GM12874 (cell line): Measurements from ENCODE around the gene TSPAN31.

Experiments
- TF ChIP-seq, protein P1 (sequence below): IDR thresholded peaks from 2 replicates; pipeline ENCODE4 v1.5.1; 2011; ENCODE audit warnings: low read depth, mild to moderate bottlenecking, control low read depth, low read length, moderate library complexity; ENCODE audit not compliant: insufficient read depth

The TSPAN31 gene

DNA sequence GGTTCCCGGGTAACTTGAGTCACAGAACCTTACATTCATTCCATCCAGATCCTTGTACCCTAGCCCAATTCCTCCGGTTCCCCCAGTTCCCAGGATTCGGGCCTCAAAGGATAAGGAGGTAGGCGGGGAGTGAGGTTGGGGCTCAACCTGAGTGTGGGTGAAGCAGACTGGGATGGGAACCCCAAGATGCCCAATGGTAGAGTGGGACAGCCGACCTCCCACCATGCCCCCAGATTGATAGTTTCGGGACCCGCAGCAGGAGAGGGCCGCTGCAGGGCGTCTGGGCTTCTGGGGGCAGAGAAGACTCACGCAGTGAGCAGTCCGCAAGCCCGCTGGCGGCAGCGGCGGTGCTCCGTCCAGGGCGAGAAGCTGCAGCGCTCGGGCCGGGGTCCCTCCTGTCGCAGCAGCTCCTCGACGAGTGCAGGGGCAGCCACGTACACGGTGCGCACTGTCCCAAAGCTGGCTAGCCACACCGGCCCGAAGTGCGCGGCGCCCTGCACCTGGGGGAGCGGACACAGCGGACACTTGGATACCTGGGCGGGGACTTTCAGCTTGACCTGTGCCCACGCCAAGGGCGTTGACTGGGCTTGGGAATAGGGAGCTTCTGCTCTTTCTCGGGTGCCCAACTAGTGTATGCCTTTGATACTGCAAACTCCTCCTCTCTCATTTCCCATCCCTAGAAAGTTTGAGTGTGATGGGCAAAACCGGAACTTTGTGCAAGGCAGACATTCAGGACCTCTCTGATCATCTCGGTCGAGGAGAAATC, 21.0 kb downstream of the TSPAN31 start:
- TF ChIP-seq, protein P1, sequence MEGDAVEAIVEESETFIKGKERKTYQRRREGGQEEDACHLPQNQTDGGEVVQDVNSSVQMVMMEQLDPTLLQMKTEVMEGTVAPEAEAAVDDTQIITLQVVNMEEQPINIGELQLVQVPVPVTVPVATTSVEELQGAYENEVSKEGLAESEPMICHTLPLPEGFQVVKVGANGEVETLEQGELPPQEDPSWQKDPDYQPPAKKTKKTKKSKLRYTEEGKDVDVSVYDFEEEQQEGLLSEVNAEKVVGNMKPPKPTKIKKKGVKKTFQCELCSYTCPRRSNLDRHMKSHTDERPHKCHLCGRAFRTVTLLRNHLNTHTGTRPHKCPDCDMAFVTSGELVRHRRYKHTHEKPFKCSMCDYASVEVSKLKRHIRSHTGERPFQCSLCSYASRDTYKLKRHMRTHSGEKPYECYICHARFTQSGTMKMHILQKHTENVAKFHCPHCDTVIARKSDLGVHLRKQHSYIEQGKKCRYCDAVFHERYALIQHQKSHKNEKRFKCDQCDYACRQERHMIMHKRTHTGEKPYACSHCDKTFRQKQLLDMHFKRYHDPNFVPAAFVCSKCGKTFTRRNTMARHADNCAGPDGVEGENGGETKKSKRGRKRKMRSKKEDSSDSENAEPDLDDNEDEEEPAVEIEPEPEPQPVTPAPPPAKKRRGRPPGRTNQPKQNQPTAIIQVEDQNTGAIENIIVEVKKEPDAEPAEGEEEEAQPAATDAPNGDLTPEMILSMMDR, result no peak

DNA sequence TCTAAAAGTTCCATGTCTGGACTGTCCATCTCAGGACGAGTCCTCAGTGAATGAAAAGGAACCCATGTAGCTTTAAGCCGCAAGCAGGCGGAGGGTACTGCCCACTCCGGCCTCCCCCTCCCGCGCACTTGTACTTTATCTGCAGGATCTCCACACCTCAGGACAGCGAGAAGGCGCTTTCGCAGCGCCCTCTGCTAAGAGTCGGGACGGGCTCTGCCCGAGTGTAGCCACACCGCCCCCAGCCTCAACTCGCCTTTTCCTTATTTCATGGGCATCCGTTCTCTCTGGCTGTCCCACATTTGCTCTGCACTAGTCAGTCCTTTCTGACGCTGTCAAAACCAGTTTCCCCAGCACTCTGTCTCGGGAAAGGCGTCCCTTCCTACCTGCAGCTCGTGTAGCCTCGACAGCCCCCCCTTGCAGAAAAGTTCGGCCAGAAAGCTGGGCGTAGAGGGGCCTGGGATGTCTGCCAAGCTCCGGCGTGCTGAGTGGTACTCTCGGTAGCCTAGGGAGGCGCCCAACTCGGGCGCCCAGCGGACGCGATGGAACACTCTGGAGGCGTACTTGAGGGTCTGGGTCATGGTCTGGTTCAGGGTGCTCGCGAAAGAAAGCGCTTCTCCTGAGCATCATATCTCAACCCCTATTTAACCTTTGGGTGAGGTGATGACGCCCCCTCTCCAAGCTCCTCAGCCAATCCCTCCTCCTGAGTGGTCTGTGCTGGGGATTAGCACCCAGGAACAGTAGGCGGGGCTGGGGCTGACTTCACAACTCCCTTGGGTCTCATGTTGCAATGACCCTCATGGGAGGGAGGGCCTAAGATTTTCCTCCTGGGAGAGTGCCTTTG, 21.8 kb downstream of the TSPAN31 start, which contains the start of gene CYP27B1:
TSS of gene CYP27B1 (minus strand) at position 615 of the 841 bp plus-strand sequence. CDS start at position 578, 37 bp downstream.
- TF ChIP-seq, protein P1, result no peak

DNA sequence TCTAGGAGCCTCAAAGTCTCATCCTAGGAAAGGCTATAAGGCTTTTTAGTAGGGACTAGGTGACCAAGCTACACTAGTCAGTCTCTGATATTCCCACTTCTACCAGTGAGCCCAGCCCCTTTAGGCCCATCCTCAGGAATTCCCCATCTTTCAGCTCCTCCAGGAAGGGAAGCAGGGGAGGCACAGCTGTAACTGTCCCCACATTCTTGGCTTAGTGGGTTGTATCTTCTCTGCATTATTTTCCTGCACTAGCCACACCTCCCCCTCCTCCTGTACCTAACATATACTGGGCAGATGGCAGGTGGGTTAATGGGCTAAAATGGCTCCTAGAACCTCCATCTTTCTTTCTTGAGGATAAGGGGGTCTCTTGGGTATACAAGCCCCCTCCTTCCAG, 22.5 kb downstream of the TSPAN31 start:
- TF ChIP-seq, protein P1, result no peak

DNA sequence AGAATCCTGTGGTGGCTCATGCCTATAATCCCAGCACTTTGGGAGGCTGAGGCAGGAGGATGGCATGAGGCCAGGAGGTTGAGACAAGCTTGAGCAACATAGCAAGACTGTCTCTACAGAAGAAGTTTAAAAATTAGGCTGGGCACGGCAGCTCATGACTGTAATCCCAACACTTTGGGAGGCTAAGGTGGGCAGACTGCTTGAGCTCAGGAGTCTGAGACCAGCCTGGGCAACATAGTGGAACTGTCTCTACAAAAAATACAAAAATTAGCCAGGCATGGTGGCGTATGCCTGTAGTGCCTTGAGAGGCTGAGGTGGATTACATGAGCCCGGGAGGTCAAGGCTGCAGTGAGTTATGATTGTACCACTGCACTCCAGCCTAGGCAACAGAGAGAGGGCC, 23.0 kb downstream of the TSPAN31 start:
- TF ChIP-seq, protein P1, result no peak

DNA sequence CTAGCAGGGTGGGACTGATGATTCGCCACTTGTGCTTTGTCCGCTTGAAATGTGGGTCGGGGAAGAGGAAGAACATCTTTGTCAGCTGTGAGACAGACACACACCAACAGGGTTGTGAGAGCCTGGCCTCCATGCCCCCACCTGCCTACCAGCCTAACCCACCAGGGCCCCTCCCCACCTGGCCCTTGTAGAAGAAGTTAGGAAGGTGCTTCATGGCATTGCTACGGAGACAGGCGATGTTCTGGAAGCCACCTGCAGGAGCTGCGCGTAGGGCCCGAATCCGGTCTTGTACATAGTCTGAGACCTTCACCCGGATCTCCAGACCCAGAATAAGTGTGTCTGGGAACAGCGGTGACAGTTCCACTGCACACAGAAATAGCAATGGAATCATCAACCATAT, 24.8 kb downstream of the TSPAN31 start:
- TF ChIP-seq, protein P1, result no peak

DNA sequence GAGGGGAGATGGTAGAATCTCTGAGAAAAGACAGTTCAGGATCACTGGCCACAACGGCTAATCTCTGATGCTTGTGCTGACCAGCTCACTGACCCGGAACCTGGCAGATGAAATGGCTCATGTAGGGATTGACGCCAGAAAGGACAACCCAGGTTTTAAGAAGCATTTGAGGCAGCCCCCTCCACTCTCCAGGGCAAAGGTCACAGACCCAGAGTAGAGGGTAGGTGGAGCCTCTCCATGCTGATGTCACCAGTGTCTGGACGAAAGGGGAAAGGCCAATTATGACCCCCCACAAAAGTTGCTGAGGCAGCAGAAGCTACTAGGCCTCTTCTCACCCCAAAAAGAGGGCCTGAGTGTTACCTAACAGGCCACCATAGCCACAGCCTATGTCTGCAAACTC, 25.9 kb downstream of the TSPAN31 start:
- TF ChIP-seq, protein P1, result no peak

DNA sequence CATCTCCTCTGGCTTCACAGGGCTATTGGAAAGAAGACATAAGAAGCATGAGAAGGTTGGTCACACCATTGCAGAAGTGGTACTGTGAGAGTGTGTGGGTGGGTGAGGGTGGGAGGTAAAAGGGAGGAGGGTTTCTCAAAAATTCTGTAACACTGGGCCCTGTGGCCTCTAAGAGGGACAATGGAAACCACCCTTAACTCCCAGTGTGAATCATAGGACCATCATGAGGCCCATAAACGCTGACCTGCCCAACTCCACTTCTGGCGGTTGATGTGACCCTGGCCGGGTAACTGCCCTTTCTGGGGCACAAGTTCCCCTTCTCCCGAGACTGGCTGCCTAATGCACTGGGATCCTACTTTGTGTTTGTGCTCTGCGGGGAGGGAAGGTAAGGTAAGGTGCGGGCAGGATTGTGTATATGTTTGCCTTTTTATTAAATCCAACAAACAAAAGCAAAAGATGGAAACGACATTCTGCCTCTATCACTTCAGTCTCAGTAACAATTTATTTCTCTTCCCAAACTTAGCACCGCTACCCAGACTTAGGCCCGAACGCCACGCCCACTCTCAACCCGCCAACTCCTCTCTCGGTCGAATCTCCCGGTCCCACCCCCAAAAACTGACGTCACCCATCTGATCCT, 26.5 kb downstream of the TSPAN31 start:
- TF ChIP-seq, protein P1, result no peak
